ENCODE measurements around the gene KRTAP29-1. TPM values are rescaled to one million over a fixed set of nuclear protein-coding genes. Genes with fewer than 3 reads are reported as not detected.

The KRTAP29-1 gene
- polyA plus RNA-seq, 4 donors: not detected

DNA sequence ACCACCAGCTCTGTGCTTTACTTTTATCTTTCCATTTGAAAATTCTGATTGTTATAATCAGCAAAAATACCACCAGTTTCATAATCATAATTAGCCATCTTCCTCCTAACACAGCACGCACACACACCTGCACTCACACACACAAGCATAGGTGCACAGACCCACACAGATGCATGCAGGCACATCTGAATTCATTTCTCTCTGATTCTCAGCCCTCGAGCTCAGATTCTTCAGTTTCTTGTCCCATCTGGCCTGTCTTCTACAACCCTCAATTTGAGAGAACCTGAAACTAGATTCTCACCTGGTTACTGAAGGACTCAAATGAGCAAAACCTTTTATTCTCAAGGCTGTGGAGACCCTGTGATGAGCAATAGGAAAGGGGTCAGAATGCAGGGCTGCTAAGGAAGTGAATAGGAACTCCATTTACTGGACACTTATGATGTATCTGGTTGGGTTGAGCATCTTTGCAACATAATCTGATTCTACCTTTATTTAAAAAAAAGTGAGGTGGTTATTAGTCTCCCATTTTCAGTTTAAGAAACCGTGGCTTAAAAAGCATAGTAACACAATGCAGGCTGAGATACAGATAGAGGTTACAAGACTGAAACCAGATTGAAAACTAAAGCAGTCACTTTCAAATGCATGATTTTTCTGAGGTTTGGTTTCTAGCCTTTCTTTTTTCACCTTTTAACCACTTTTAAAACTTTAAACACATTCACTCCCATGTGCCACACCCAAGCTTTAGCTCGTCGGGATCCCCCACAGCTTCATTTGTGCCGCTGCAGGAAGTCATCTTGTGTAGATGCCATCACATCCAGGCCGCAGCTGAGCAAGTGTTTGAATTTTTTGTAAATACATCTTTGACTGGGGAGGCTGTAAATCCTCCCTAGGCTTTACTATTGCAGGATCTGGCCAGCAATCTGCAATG, 38.5 kb upstream of the KRTAP29-1 start:
- H3K4me3 ChIP-seq (ENCODE audit: low read depth in 1 of 3, low read length in 3 of 3): no peak overlapping the region
- H3K9me3 ChIP-seq (ENCODE audit: control insufficient read depth in 2 of 2, insufficient read depth in 1 of 2, low read depth in 1 of 2, low read length in 1 of 2): peaks cover 0 to 7% of the 10 kb centered on the region in 2 donors
- 62 to 77% (median 63%) methylated on average over 7 of the region's 7 CpGs for WGBS, 3 donors
- FAIRE-seq (no peak), DNase-seq (no peak)
- H3K4me1 ChIP-seq (ENCODE audit: control insufficient read depth in 3 of 3, insufficient read depth in 2 of 3, low read depth in 1 of 3, low read length in 2 of 3): no peaks in the 10 kb centered on the region
- no peaks in the 10 kb centered on the region for H3K27me3 ChIP-seq (ENCODE audit: control insufficient read depth in 3 of 3, insufficient read depth in 3 of 3, low read length in 3 of 3)
- no peaks in the 10 kb centered on the region for H3K36me3 ChIP-seq (ENCODE audit: control insufficient read depth in 3 of 3, insufficient read depth in 2 of 3, low read depth in 1 of 3, low read length in 3 of 3)
- no peak overlapping the region for H3K27ac ChIP-seq (ENCODE audit: low read depth in 1 of 3, low read length in 2 of 3)

DNA sequence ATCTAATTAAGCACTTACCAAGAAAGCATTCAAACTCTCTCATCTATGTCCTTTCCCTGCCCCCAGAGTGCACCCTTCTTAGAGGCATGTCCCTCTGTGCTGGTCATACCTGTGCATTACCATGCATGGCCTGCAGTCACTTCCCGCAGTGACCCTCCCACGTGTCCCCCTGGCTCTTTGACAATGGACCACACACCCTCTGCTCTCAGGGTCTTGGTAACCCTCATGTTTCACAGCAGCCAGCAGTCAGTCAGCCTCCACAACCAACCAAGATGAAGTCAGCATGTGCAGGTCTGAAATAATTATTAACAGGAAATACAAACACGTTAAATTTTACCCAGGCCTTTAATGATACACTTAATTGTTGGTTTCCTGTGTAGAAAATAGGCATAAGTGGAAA, 37.8 kb upstream of the KRTAP29-1 start:
- no peak for FAIRE-seq
- Histone ChIP-seq H3K4me3 (ENCODE audit: low read depth in 1 of 3, low read length in 3 of 3) (no peak overlapping the region), H3K27ac (ENCODE audit: low read depth in 1 of 3, low read length in 2 of 3) (no peak overlapping the region), H3K4me1 (ENCODE audit: control insufficient read depth in 3 of 3, insufficient read depth in 2 of 3, low read depth in 1 of 3, low read length in 2 of 3) (no peaks in the 10 kb centered on the region), H3K27me3 (ENCODE audit: control insufficient read depth in 3 of 3, insufficient read depth in 3 of 3, low read length in 3 of 3) (no peaks in the 10 kb centered on the region), H3K36me3 (ENCODE audit: control insufficient read depth in 3 of 3, insufficient read depth in 2 of 3, low read depth in 1 of 3, low read length in 3 of 3) (no peaks in the 10 kb centered on the region), H3K9me3 (ENCODE audit: control insufficient read depth in 2 of 2, insufficient read depth in 1 of 2, low read depth in 1 of 2, low read length in 1 of 2) (peaks cover 0 to 7% of the 10 kb centered on the region in 2 donors)
- no peak for DNase-seq
- 28 to 48% (median 47%) methylated on average over 3 of the region's 3 CpGs for WGBS, 3 donors

DNA sequence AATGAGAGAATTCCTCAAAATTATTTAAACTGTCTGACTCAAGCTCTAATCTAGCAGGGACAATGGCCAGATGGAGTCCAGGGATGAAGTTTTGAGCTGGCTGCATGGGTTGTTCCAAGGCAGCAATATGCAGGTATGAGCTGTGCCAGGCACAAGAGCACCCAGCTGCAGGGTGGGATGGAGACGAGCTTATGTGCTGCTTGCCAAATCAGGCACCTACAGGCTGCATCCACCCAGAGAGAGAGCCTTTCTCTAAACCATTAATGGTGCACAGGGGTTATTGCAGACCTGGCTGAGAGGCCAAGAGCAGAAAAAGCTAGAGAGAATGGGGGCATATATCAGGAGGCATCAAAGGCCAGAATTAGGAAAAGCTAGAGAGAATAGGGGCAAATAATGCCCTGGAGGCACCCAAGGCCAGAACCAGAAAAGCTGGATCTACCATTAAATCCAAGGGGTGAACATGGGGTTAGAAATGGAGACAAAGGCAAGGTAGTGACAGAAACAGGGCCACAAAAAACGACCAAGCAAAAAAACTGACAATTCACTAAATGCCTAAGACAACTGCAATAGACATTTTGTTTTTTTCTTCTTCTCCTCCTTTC, 37.0 kb upstream of the KRTAP29-1 start:
- no peak overlapping the region for H3K27ac ChIP-seq (ENCODE audit: low read depth in 1 of 3, low read length in 2 of 3)
- H3K27me3 ChIP-seq (ENCODE audit: control insufficient read depth in 3 of 3, insufficient read depth in 3 of 3, low read length in 3 of 3): peaks cover 0 to 2% (median 0%) of the 10 kb centered on the region in 3 donors
- H3K36me3 ChIP-seq (ENCODE audit: control insufficient read depth in 3 of 3, insufficient read depth in 2 of 3, low read depth in 1 of 3, low read length in 3 of 3): no peaks in the 10 kb centered on the region
- peaks cover 0 to 7% of the 10 kb centered on the region in 2 donors for H3K9me3 ChIP-seq (ENCODE audit: control insufficient read depth in 2 of 2, insufficient read depth in 1 of 2, low read depth in 1 of 2, low read length in 1 of 2)
- no peaks in the 10 kb centered on the region for H3K4me1 ChIP-seq (ENCODE audit: control insufficient read depth in 3 of 3, insufficient read depth in 2 of 3, low read depth in 1 of 3, low read length in 2 of 3)
- DNase-seq: no peak
- 53 to 70% (median 63%) methylated on average over 2 of the region's 2 CpGs for WGBS, 3 donors
- no peak for FAIRE-seq
- no peak overlapping the region for H3K4me3 ChIP-seq (ENCODE audit: low read depth in 1 of 3, low read length in 3 of 3)

DNA sequence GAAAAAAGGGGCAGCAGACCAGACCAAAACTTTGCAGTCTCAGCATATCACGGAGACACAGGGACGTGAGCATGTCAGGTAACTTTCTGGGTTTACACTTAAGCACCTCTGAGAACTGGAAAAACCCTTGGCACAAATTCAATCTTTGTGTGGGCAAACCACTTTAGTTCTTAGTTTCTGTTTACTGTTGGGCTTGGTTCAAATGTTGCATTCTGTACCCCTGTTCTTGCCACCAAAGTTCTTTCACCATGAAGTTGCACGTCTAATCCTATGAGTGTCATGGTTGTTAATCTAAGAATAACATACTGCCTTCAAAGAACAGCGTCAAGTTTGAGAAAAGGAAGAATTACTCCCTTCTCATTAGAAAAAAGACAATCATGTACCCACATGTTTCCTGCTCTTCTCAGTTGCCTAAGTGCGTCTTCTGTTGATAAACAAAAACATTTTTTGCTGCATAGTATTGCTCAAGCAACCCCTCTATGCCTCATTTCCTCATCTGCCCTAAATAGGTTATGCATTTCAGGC, 36.4 kb upstream of the KRTAP29-1 start:
- no peak for FAIRE-seq
- 45 to 57% (median 45%) methylated on average over 5 of the region's 5 CpGs for WGBS, 3 donors
- no peak overlapping the region for H3K27ac ChIP-seq (ENCODE audit: low read depth in 1 of 3, low read length in 2 of 3)
- no peaks in the 10 kb centered on the region for H3K4me1 ChIP-seq (ENCODE audit: control insufficient read depth in 3 of 3, insufficient read depth in 2 of 3, low read depth in 1 of 3, low read length in 2 of 3)
- peaks cover 0 to 2% (median 0%) of the 10 kb centered on the region in 3 donors for H3K27me3 ChIP-seq (ENCODE audit: control insufficient read depth in 3 of 3, insufficient read depth in 3 of 3, low read length in 3 of 3)
- peaks cover 0 to 7% of the 10 kb centered on the region in 2 donors for H3K9me3 ChIP-seq (ENCODE audit: control insufficient read depth in 2 of 2, insufficient read depth in 1 of 2, low read depth in 1 of 2, low read length in 1 of 2)
- no peaks in the 10 kb centered on the region for H3K36me3 ChIP-seq (ENCODE audit: control insufficient read depth in 3 of 3, insufficient read depth in 2 of 3, low read depth in 1 of 3, low read length in 3 of 3)
- no peak overlapping the region for H3K4me3 ChIP-seq (ENCODE audit: low read depth in 1 of 3, low read length in 3 of 3)
- no peak for DNase-seq

DNA sequence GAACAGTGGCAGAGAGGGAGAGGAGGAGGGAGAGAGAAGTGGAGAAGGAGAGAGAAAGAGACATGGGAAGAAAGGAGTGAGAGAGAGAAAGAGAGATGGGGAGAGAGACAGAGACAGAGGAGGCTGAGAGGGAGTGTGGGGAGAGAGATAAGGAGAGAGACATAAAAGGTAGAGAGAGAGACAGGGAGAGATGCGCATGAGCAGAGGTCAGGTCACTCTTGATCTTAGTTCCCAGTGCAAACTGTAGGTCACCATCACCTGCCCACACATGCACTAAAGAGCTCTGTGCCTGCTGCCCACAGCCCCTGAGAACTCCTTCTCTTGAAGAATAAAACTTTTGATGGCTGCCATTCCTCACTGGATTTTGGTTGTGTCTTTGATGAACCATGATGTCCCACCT, 33.1 kb upstream of the KRTAP29-1 start:
- Histone ChIP-seq H3K9me3 (ENCODE audit: control insufficient read depth in 2 of 2, insufficient read depth in 1 of 2, low read depth in 1 of 2, low read length in 1 of 2) (no peaks in the 10 kb centered on the region), H3K27ac (ENCODE audit: low read depth in 1 of 3, low read length in 2 of 3) (no peak overlapping the region), H3K27me3 (ENCODE audit: control insufficient read depth in 3 of 3, insufficient read depth in 3 of 3, low read length in 3 of 3) (peaks cover 0 to 2% (median 0%) of the 10 kb centered on the region in 3 donors), H3K4me1 (ENCODE audit: control insufficient read depth in 3 of 3, insufficient read depth in 2 of 3, low read depth in 1 of 3, low read length in 2 of 3) (no peaks in the 10 kb centered on the region), H3K36me3 (ENCODE audit: control insufficient read depth in 3 of 3, insufficient read depth in 2 of 3, low read depth in 1 of 3, low read length in 3 of 3) (no peaks in the 10 kb centered on the region), H3K4me3 (ENCODE audit: low read depth in 1 of 3, low read length in 3 of 3) (no peak overlapping the region)
- DNase-seq (no peak), FAIRE-seq (no peak)
- WGBS, 3 donors: 89 to 100% (median 92%) methylated on average over 1 of the region's 1 CpG

DNA sequence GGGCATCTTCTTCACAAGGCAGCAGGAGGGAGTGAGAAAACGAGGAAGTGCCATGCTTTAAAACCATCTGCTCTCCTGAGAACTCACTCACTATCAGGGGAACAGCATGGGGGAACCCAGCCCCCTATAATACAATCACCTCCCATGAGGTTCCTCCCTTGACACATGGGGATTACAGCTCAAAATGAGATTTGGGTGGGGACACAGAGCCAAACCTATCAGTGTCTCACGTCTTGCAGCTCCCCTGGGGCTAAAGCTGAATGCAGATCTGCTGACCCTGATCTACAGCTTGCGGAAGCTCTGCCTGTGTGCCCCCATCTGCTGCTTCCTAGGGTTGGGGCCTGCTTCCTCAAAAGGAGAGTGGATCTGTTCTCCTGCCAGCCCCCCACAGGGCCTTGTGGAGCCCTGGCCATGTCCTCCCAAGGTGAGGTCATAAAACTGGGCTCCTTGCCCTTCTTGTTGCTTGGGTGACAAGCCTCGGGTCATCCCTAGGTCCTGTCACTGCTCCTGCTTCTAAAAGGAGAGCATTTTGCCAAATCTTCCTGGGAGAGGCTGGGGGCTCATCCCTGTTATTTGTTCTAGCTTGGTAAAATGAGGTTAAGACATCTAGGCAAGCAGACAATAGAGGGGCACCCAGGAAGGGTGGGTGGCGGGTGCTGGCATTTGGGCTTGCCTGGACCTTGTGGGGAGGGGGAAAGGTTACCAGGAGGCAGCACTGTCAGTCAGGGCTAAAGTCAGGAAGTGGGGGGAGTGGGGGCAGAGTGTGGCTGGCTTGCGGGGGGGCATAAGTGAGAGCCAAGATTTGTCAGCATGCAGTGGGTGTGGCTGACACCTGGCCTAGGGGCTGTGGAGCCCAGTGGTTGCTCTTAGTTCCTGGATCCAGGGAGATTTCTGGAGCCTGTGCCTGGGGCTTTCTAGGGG, 32.0 kb upstream of the KRTAP29-1 start:
- Histone ChIP-seq H3K9me3 (ENCODE audit: control insufficient read depth in 2 of 2, insufficient read depth in 1 of 2, low read depth in 1 of 2, low read length in 1 of 2) (no peaks in the 10 kb centered on the region), H3K4me1 (ENCODE audit: control insufficient read depth in 3 of 3, insufficient read depth in 2 of 3, low read depth in 1 of 3, low read length in 2 of 3) (no peaks in the 10 kb centered on the region), H3K27ac (ENCODE audit: low read depth in 1 of 3, low read length in 2 of 3) (no peak overlapping the region), H3K36me3 (ENCODE audit: control insufficient read depth in 3 of 3, insufficient read depth in 2 of 3, low read depth in 1 of 3, low read length in 3 of 3) (no peaks in the 10 kb centered on the region), H3K4me3 (ENCODE audit: low read depth in 1 of 3, low read length in 3 of 3) (no peak overlapping the region), H3K27me3 (ENCODE audit: control insufficient read depth in 3 of 3, insufficient read depth in 3 of 3, low read length in 3 of 3) (peaks cover 0 to 2% (median 0%) of the 10 kb centered on the region in 3 donors)
- no peak for FAIRE-seq
- DNase-seq: no peak
- WGBS, 3 donors: 72 to 76% (median 72%) methylated on average over 6 of the region's 6 CpGs

DNA sequence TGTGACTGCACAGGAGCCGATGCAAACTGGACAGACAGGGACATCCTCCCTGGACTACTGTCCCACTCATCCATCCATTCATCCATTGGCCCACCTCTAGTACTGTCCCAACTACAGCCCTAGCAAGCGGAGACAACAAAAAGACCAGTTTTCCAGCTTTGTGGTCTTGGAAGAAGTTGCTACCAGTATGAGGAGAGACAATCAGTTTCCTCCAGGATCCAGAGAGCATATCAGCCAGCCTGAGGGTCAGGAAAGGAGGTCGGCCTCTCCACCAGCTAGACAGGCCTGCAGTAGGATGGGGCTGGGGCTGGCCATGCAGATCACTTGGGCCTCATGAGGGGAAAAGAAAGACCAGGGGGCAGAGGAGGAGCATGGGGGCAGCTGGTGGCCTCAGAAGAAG, 31.2 kb upstream of the KRTAP29-1 start:
- Histone ChIP-seq H3K4me3 (ENCODE audit: low read depth in 1 of 3, low read length in 3 of 3) (no peak overlapping the region), H3K4me1 (ENCODE audit: control insufficient read depth in 3 of 3, insufficient read depth in 2 of 3, low read depth in 1 of 3, low read length in 2 of 3) (no peaks in the 10 kb centered on the region), H3K27ac (ENCODE audit: low read depth in 1 of 3, low read length in 2 of 3) (no peak overlapping the region), H3K27me3 (ENCODE audit: control insufficient read depth in 3 of 3, insufficient read depth in 3 of 3, low read length in 3 of 3) (peaks cover 0 to 2% (median 0%) of the 10 kb centered on the region in 3 donors), H3K36me3 (ENCODE audit: control insufficient read depth in 3 of 3, insufficient read depth in 2 of 3, low read depth in 1 of 3, low read length in 3 of 3) (no peaks in the 10 kb centered on the region), H3K9me3 (ENCODE audit: control insufficient read depth in 2 of 2, insufficient read depth in 1 of 2, low read depth in 1 of 2, low read length in 1 of 2) (no peaks in the 10 kb centered on the region)
- FAIRE-seq: no peak
- no peak for DNase-seq
- 89 to 95% (median 91%) methylated on average over 3 of the region's 3 CpGs for WGBS, 3 donors

DNA sequence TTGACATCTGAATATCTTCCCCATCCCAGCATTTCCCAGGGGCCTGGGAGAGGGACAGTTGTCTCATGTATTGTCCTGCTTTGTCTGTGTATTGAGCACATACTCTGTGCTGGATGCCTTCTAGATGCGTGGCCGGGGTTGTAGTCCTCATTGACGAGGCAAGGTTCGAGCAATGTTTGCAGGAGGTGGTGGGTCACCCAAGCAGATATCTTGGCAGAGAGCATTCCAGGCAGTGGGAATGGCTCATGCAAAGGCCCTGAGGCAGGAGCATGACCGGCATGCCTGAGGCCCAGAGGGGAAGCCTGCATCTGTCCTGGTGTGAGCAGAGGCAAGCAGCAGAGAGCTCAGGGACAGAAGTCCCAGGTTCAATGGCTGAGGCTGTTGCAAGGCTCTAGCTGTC, 30.4 kb upstream of the KRTAP29-1 start:
- H3K27me3 ChIP-seq (ENCODE audit: control insufficient read depth in 3 of 3, insufficient read depth in 3 of 3, low read length in 3 of 3): peaks cover 0 to 2% (median 0%) of the 10 kb centered on the region in 3 donors
- H3K4me3 ChIP-seq (ENCODE audit: low read depth in 1 of 3, low read length in 3 of 3): no peak overlapping the region
- no peaks in the 10 kb centered on the region for H3K4me1 ChIP-seq (ENCODE audit: control insufficient read depth in 3 of 3, insufficient read depth in 2 of 3, low read depth in 1 of 3, low read length in 2 of 3)
- H3K36me3 ChIP-seq (ENCODE audit: control insufficient read depth in 3 of 3, insufficient read depth in 2 of 3, low read depth in 1 of 3, low read length in 3 of 3): no peaks in the 10 kb centered on the region
- H3K9me3 ChIP-seq (ENCODE audit: control insufficient read depth in 2 of 2, insufficient read depth in 1 of 2, low read depth in 1 of 2, low read length in 1 of 2): no peaks in the 10 kb centered on the region
- DNase-seq (no peak), FAIRE-seq (no peak)
- 95 to 97% (median 96%) methylated on average over 5 of the region's 5 CpGs for WGBS, 3 donors
- H3K27ac ChIP-seq (ENCODE audit: low read depth in 1 of 3, low read length in 2 of 3): no peak overlapping the region
